Pancreas (tissue), 10 donors: Measurements from ENCODE around the gene MSI2. TPM values are rescaled to one million over a fixed set of nuclear protein-coding genes. Genes with fewer than 3 reads are reported as not detected.

Experiments used
- ATAC-seq, 4 donors: fragments of 200-7000 bp; cut with Tn5 transposase; one replicate each; pipeline versions ENCODE4 v1.8.0 to v1.9.1; 2020; ENCODE audit warnings: mild to moderate bottlenecking in 4 of 4, moderate library complexity in 4 of 4
- DNase-seq, 6 donors: peaks; one replicate each; pipeline ENCODE4 v3.0.0-alpha.2; 2020
- FAIRE-seq: peaks from 2 replicates; lab custom pipeline; 2012; peaks lifted over from hg19 to GRCh38; lab: Jason Lieb, UNC
- H3K27ac ChIP-seq, 4 donors: fragments of 200-600 bp; sonication (generic); 1 replicate in 3 of 4; 2 replicates in 1 of 4; pipeline versions ENCODE4 v1.5.0 to v1.8.0; 2020
- H3K27me3 ChIP-seq, 4 donors: fragments of 200-600 bp; one replicate each; pipeline ENCODE4 v1.8.0; 2021
- H3K36me3 ChIP-seq, 3 donors: fragments of 200-600 bp; sonication (generic) in 1 of 3; one replicate each; pipeline versions ENCODE4 v1.5.0 to v1.8.0; 2020 to 2021
- H3K4me1 ChIP-seq, 3 donors: fragments of 200-600 bp; one replicate each; pipeline ENCODE4 v1.8.0; 2021
- H3K4me3 ChIP-seq, 4 donors: fragments of 200-600 bp; sonication (generic) in 2 of 4; one replicate each; pipeline versions ENCODE4 v1.5.0 to v1.8.0; 2020 to 2021
- H3K9me3 ChIP-seq, 4 donors: fragments of 200-600 bp; one replicate each; pipeline ENCODE4 v1.8.0; 2021
- WGBS, 2 donors: extraction: QIAGEN DNeasy Blood & Tissue Kit; methylation state at CpG; one replicate each; pipeline ENCODE4 v1.1.7; 2013; 5-methylcytosine and 5-hydroxymethylcytosine counted together
- intact Hi-C, 3 donors: fragments of 100-400 bp; cut with DNase I; formaldehyde crosslinking; loops; one replicate each; pipeline versions ENCODE4 v1.11.1 to v1.14.2; 2022
- polyA plus RNA-seq, 2 donors: library from polyadenylated mRNA; stranded (reverse); fragments of 200-250 nt; gene quantifications; one replicate each; pipeline ENCODE4 v1.2.3, GENCODE V29; 2013
- total RNA-seq, 6 donors: library from RNA; stranded (reverse); fragmentation: NEBNext Ultra II Directional in 4 of 6; extraction: Animal tissue kit (Norgen Biotek cat#: 25700) in 4 of 6; gene quantifications; one replicate each; pipeline versions ENCODE4 v1.2.1 to v1.2.4, GENCODE V29; 2021 to 2023
- TF ChIP-seq, protein P1 (sequence below), 4 donors: fragments of 200-600 bp; sonication (generic) in 3 of 4; IDR thresholded peaks; one replicate each; pipeline versions ENCODE4 v1.5.0 to v1.8.0; 2021; ENCODE audit warnings: antibody characterized with exemption in 4 of 4
- donor health status: healthy with polysubstance abuse.
- donor health status: DM: no; HTN: no; CAD: no; lungs with moderate emphysema.
- donor health status: DM: no; HTN: no; CAD: no.
- donor health status: control.
- donor health status: control.
- donor health status: Bipolar disorder and iron deficiency.
- donor health status: DM: yes; HTN: yes; CAD: no.
- donor health status: DM: no; HTN: no; CAD: no.
- donor health status: DM: no; HTN: no; CAD: no.
- donor health status: DM: yes; HTN: yes; CAD: no.

The MSI2 gene
- total and polyA plus RNA-seq, 8 donors, result 10.4 to 48.9 (median 30.1) TPM

DNA sequence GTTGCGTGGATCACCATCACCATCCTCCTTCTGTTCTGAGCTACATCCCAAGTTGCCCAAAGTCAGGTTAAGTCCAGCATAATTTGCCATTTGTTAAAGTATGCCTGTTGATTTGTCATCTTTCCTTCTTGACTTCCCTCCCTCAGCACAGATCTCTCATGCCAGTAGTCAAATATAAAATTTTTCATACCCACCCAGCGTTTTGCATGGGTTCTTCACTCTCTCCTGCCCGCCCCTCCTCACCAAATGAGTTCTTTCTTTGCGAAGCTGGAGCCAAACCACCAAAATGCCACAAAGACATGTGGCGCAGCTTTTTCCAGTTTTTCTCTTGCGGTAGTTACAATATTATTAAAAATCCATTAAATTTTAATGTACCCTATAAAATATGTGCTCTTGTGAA is 167.2 kb downstream of the MSI2 start:
- H3K9me3 ChIP-seq, result no peaks in the 10 kb centered on the region
- DNase-seq (no peak), ATAC-seq (no peak), FAIRE-seq (no peak)
- H3K4me3 ChIP-seq, result no peak overlapping the region
- intact Hi-C loops, result no loop called here
- no peak overlapping the region for H3K27ac ChIP-seq
- TF ChIP-seq, protein P1, sequence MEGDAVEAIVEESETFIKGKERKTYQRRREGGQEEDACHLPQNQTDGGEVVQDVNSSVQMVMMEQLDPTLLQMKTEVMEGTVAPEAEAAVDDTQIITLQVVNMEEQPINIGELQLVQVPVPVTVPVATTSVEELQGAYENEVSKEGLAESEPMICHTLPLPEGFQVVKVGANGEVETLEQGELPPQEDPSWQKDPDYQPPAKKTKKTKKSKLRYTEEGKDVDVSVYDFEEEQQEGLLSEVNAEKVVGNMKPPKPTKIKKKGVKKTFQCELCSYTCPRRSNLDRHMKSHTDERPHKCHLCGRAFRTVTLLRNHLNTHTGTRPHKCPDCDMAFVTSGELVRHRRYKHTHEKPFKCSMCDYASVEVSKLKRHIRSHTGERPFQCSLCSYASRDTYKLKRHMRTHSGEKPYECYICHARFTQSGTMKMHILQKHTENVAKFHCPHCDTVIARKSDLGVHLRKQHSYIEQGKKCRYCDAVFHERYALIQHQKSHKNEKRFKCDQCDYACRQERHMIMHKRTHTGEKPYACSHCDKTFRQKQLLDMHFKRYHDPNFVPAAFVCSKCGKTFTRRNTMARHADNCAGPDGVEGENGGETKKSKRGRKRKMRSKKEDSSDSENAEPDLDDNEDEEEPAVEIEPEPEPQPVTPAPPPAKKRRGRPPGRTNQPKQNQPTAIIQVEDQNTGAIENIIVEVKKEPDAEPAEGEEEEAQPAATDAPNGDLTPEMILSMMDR (IDR thresholded peaks at IDR 0.05), result no peak
- no peaks in the 10 kb centered on the region for H3K27me3 ChIP-seq
- no peaks in the 10 kb centered on the region for H3K4me1 ChIP-seq
- no peaks in the 10 kb centered on the region for H3K36me3 ChIP-seq
- WGBS, 2 donors, result 72 to 79% methylated on average over 6 of the region's 6 CpGs

DNA sequence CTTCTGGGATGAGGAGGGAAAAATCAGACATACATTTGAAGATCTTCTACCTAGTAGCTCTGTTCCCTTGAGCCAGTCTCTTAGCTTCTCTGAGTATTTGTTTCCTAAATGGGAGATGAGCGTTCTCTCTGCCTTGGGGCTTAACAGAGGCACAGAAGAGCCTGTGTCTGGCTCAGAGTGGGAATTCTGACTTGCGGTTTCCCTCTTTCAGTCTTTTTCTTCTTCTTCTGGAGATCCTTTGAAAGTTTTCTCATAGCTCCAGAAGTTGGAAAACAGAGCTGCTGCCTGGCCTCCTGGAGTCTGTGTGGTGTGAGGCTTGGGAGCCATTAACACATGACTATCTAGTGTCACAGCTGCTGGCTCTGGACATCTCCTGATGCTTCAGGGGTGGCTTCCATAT is 167.9 kb downstream of the MSI2 start:
- TF ChIP-seq, protein P1 (IDR thresholded peaks at IDR 0.05), result no peak
- no peak overlapping the region for H3K4me3 ChIP-seq
- no peaks in the 10 kb centered on the region for H3K36me3 ChIP-seq
- no peak for ATAC-seq
- H3K9me3 ChIP-seq, result no peaks in the 10 kb centered on the region
- peak in 1 of 6 donors; percentile 7 for DNase-seq
- no peaks in the 10 kb centered on the region for H3K27me3 ChIP-seq
- intact Hi-C loops, result no loop called here
- WGBS, 2 donors, result 95% methylated on average over 2 of the region's 2 CpGs
- H3K4me1 ChIP-seq, result no peaks in the 10 kb centered on the region
- no peak overlapping the region for H3K27ac ChIP-seq
- no peak for FAIRE-seq

DNA sequence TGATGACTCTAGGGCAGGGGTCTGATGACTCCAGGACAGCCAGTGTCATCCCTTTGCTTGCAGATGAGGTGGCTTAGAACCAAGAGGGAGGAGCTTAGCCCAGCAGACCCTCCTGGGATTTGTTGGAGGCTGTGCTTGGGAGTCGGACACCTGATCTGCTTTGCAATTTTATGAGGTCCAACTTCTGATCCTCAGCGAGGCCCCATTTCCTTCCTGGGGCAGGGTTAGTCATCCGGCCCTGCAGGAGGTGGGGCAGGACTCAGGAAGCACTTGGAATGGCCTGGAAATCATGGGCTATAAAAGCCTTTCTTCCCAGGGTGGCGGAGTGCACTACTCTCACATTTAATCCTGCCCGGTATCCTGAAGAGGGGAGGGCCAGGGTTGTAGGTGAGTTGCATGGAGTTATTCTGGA is 168.5 kb downstream of the MSI2 start:
- DNase-seq (peak in 1 of 6 donors; percentile 32), ATAC-seq (no peak), FAIRE-seq (no peak)
- Histone ChIP-seq H3K4me3 (no peak overlapping the region), H3K36me3 (no peaks in the 10 kb centered on the region), H3K4me1 (no peaks in the 10 kb centered on the region), H3K27ac (no peak overlapping the region), H3K9me3 (no peaks in the 10 kb centered on the region), H3K27me3 (no peaks in the 10 kb centered on the region)
- intact Hi-C loops, result no loop called here
- whole genome bisulfite sequencing, 2 donors, result 87 to 91% methylated on average over 5 of the region's 5 CpGs
- TF ChIP-seq, protein P1 (IDR thresholded peaks at IDR 0.05), result no peak

GRCh38 chr17:57425431-57425830 is 169.1 kb downstream of the MSI2 start:
- H3K27ac ChIP-seq, result no peak overlapping the region
- H3K9me3 ChIP-seq, result no peaks in the 10 kb centered on the region
- no peaks in the 10 kb centered on the region for H3K36me3 ChIP-seq
- no peak for ATAC-seq
- intact Hi-C loops, result no loop called here
- TF ChIP-seq, protein P1 (IDR thresholded peaks at IDR 0.05), result no peak
- no peak overlapping the region for H3K4me3 ChIP-seq
- no peak for FAIRE-seq
- no peaks in the 10 kb centered on the region for H3K4me1 ChIP-seq
- no peak for DNase-seq
- WGBS, 2 donors, result 80% methylated on average over 5 of the region's 5 CpGs
- H3K27me3 ChIP-seq, result no peaks in the 10 kb centered on the region

GRCh38 chr17:57425903-57426880 is 169.9 kb downstream of the MSI2 start:
- 84% methylated on average over 10 of the region's 10 CpGs for WGBS, 2 donors
- Histone ChIP-seq H3K4me3 (no peak overlapping the region), H3K36me3 (no peaks in the 10 kb centered on the region), H3K9me3 (no peaks in the 10 kb centered on the region), H3K4me1 (no peaks in the 10 kb centered on the region), H3K27ac (no peak overlapping the region), H3K27me3 (no peaks in the 10 kb centered on the region)
- intact Hi-C loops, result no loop called here
- ATAC-seq (no peak), DNase-seq (no peak), FAIRE-seq (no peak)
- TF ChIP-seq, protein P1 (IDR thresholded peaks at IDR 0.05), result no peak
